HEK293T (cell line): ENCODE results near the gene APBA1.

Source experiments
- CTCF ChIA-PET: fragments of 350-600 bp; formaldehyde crosslinking; extraction: SDS; loops from one replicate; lab custom pipeline; 2021; ENCODE audit warnings: antibody characterized with exemption, inconsistent platforms; lab: Yijun Ruan, JAX
- POLR2A ChIA-PET: fragments of 350-600 bp; formaldehyde crosslinking; extraction: SDS; loops from one replicate; lab custom pipeline; 2020; ENCODE audit warnings: antibody characterized with exemption, inconsistent platforms; lab: Yijun Ruan, JAX
- DNase-seq: peaks from one replicate; pipeline ENCODE4 v3.0.0; 2012; ENCODE audit warnings: mixed read lengths; ENCODE audit errors: extremely low spot score
- ARNT ChIP-seq: fragments of 450-650 bp; IDR thresholded peaks from 2 replicates; pipeline ENCODE4 v1.6.1; 2017; ENCODE audit warnings: mild to moderate bottlenecking
- BHLHE40 ChIP-seq: fragments of 450-650 bp; IDR thresholded peaks from 2 replicates; pipeline ENCODE4 v1.6.1; 2016; ENCODE audit warnings: mild to moderate bottlenecking, moderate library complexity, borderline replicate concordance
- CTBP1 ChIP-seq: fragments of 450-650 bp; IDR thresholded peaks from 2 replicates; pipeline ENCODE4 v1.6.1; 2016; ENCODE audit warnings: borderline replicate concordance
- ELF4 ChIP-seq: fragments of 450-650 bp; IDR thresholded peaks from 2 replicates; pipeline ENCODE4 v1.6.1; 2017; ENCODE audit warnings: antibody characterized with exemption
- FOXA1 ChIP-seq: fragments of 450-650 bp; IDR thresholded peaks from 2 replicates; pipeline ENCODE4 v1.6.1; 2016; ENCODE audit warnings: mild to moderate bottlenecking
- FOXK2 ChIP-seq: fragments of 450-650 bp; IDR thresholded peaks from 2 replicates; pipeline ENCODE4 v1.6.1; 2016; ENCODE audit warnings: mild to moderate bottlenecking
- FOXM1 ChIP-seq: fragments of 450-650 bp; IDR thresholded peaks from 2 replicates; pipeline ENCODE4 v1.6.1; 2017; ENCODE audit warnings: mild to moderate bottlenecking, borderline replicate concordance
- HDGF ChIP-seq: fragments of 450-650 bp; IDR thresholded peaks from 2 replicates; pipeline ENCODE4 v1.6.1; 2017; ENCODE audit warnings: antibody characterized with exemption, borderline replicate concordance
- L3MBTL2 ChIP-seq: fragments of 450-650 bp; conservative IDR thresholded peaks from 2 replicates; pipeline ENCODE4 v1.6.1; 2016; ENCODE audit warnings: mild to moderate bottlenecking
- LEF1 ChIP-seq: fragments of 450-650 bp; IDR thresholded peaks from 2 replicates; pipeline ENCODE4 v1.6.1; 2017; ENCODE audit warnings: mild to moderate bottlenecking, borderline replicate concordance
- NFRKB ChIP-seq: fragments of 450-650 bp; IDR thresholded peaks from 2 replicates; pipeline ENCODE4 v1.6.1; 2016; ENCODE audit warnings: mild to moderate bottlenecking, moderate library complexity
- SP1 ChIP-seq: fragments of 450-650 bp; IDR thresholded peaks from 2 replicates; pipeline ENCODE4 v1.6.1; 2017
- SUZ12 ChIP-seq: fragments of 450-650 bp; IDR thresholded peaks from 2 replicates; pipeline ENCODE4 v1.6.1; 2016; ENCODE audit warnings: mild to moderate bottlenecking
- TARDBP ChIP-seq: fragments of 450-650 bp; IDR thresholded peaks from 2 replicates; pipeline ENCODE4 v1.6.1; 2016
- ZNF384 ChIP-seq: fragments of 450-650 bp; IDR thresholded peaks from 2 replicates; pipeline ENCODE4 v1.6.1; 2016
- TF ChIP-seq, protein P1 (sequence below): fragments of 450-650 bp; IDR thresholded peaks from 2 replicates; pipeline ENCODE4 v1.6.1; 2016

APBA1 gene

DNA sequence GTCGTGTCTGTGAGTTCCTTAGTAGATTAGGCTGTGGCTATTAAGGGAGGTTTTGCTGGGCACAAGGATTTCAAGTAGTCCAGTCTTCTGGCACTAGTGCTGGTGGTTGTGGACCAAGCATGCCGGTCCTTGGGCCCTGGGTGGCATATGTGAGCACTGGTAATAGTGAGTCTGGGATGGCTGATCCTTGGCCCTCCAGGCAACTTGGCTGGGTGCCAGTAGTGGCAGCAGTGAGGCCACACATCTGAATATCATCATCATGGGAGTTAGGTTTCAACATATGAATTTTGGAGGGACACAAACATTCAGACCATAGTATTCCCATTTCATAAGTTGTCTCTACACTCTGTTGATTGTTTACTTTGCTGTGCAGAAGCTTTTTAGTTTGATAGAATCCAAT, 25.3 kb upstream of the APBA1 start:
- POLR2A ChIA-PET = no interaction called here
- CTCF ChIA-PET = no interaction called here
- no peak for DNase-seq
- TF ChIP-seq ZNF384 = no peak

DNA sequence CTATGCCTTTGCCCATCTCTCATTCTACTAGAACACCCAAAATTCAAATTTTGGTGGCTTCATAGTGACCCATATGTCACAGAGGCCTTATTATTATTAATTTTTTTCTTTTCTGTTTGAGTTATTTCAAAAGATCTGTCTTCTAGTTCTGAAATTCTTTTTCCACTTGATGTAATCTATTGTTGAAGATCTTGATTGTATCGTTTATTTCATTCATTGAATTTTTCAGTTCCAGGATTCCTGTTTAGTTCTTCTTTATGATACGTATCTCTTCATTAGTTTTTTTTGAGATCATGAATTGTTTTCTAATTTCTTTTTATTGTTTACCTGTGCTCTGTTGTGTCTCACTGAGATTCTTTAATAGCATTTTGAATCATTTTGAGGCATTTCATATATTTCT, 24.6 kb upstream of the APBA1 start:
- TF ChIP-seq LEF1 (no peak), FOXA1 (no peak), CTBP1 (no peak), ARNT (no peak), NFRKB (no peak), FOXK2 (no peak), FOXM1 (no peak), L3MBTL2 (no peak), TARDBP (no peak), SP1 (no peak), HDGF (no peak)
- TF ChIP-seq, protein P1, sequence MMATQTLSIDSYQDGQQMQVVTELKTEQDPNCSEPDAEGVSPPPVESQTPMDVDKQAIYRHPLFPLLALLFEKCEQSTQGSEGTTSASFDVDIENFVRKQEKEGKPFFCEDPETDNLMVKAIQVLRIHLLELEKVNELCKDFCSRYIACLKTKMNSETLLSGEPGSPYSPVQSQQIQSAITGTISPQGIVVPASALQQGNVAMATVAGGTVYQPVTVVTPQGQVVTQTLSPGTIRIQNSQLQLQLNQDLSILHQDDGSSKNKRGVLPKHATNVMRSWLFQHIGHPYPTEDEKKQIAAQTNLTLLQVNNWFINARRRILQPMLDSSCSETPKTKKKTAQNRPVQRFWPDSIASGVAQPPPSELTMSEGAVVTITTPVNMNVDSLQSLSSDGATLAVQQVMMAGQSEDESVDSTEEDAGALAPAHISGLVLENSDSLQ = no peak
- POLR2A ChIA-PET = no interaction called here
- CTCF ChIA-PET = no interaction called here
- DNase-seq = no peak

DNA sequence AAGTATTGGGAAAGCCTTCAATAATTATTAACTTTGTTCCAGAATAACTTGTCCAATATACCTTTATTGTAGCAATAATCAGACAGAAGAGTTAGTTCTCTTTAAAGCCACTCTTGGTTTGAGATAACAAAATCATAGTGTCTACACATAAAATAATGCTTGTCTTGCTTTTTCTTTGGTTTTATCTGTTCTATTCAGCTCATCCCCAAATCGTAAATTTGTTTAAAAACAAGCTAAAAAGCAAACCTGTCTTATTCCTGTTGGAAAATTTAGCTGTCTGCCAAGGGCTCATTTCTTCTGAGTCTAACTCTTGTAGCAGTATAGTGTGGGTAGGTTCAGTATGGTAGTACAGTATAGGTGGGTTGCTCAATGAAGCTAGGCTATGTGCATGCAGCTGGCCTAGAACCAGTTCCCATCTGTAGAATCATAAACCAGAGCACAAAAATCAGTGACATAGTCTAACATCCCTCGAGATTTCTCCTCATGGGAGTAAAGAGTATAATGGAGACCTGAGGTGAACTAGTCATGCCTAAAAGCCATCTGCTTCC, 17.9 kb upstream of the APBA1 start:
- TF ChIP-seq LEF1 (no peak), CTBP1 (no peak), NFRKB (no peak), BHLHE40 (no peak), ARNT (no peak), ELF4 (no peak), L3MBTL2 (no peak), FOXA1 (no peak), ZNF384 (no peak)
- ChIA-PET CTCF (no interaction called here), POLR2A (no interaction called here)
- DNase-seq = no peak

DNA sequence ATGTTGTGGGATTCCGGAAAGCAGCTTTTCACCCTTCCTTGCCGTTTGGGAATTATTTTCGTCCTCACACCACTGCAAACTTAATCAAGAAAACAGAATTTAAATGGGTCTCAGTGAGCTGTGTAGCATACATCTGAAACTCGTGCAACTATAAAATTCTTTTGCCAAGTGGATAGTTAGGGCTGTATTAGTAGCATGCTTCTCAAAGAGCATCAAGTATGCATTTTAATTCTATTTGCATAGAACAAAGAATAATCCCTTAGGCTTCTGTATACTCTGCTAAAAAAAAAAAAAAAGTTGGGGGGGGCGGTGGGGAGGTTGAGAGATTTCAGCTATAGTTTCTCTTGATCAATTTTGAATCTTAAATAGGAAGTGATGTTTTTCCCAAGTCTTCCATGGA, 11.8 kb upstream of the APBA1 start:
- DNase-seq = no peak
- ChIA-PET POLR2A (no interaction called here), CTCF (interaction anchor here (0.6 kb wide), 1 partner anchor 9 kb away, joined by 4 read pairs; no protein-coding TSS in a partner anchor)
- TF ChIP-seq CTBP1 = no peak
- no peak for TF ChIP-seq SP1
- TF ChIP-seq FOXK2 = no peak
- no peak for TF ChIP-seq ARNT
- no peak for TF ChIP-seq BHLHE40
- no peak for TF ChIP-seq HDGF
- TF ChIP-seq LEF1 = no peak
- no peak for TF ChIP-seq ZNF384
- TF ChIP-seq ELF4 = no peak
- TF ChIP-seq TARDBP = no peak
- TF ChIP-seq FOXM1 = no peak

DNA sequence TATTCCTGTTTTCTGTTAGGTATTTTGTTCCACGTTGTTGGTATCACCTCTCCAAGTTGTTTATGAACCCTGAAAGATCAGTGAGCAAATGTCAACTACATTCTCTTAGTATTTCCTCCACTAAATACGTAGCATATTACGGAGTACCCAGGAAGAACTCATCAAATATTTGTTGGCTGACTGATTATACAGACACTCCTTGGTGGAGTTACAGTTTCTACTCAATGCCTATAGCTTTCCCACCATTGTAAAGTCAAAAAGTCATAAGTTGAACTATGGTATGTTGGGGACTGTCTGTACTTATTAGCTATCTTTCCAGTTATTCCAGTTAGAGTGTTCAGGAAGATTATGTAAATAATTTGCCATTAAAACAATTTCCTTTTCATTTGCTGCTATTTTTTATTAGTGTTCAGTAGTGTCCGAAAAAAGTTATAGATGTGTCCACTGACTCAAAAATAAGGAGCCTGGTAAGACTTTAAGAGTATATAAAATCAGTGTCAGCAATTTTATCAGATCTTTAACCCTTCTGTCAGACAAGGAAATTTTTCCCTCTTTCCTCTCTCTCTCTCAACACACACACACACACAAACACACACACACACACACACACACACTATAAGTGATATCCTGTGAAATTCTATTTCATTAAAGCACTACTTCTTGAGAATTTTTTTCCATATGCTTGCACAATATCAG, 6.8 kb upstream of the APBA1 start:
- DNase-seq = no peak
- ChIA-PET POLR2A (no interaction called here), CTCF (no interaction called here)
- TF ChIP-seq LEF1 = no peak
- no peak for TF ChIP-seq BHLHE40
- TF ChIP-seq ARNT = no peak
- no peak for TF ChIP-seq FOXK2
- TF ChIP-seq, protein P1 = no peak
- TF ChIP-seq TARDBP = no peak
- TF ChIP-seq ZNF384 = no peak
- TF ChIP-seq CTBP1 = no peak
- TF ChIP-seq NFRKB = no peak

DNA sequence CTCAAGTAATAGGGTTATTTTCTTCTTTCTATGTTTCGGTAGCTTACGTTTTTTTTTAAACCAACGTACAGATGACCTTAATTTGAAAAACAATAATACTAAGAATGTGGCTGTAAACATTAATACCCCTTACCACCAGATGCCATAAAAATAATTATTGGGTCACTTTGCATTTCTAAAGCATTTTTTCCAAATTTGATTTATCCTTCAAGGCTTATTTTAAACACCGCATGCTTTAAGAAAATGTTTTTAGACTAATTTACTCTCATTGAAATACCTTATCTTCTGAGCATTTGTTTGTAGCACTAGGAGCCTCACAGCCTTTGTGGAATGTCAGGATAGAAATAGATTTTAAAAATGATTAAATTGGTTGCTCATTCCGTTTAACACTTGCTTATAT, 5.8 kb upstream of the APBA1 start:
- no peak for DNase-seq
- POLR2A ChIA-PET = no interaction called here
- TF ChIP-seq ELF4 (no peak), ZNF384 (no peak), BHLHE40 (no peak), LEF1 (no peak), SUZ12 (no peak), FOXK2 (no peak), ARNT (no peak), NFRKB (no peak), L3MBTL2 (no peak), SP1 (no peak), FOXA1 (no peak), CTBP1 (no peak)
- CTCF ChIA-PET = no interaction called here

DNA sequence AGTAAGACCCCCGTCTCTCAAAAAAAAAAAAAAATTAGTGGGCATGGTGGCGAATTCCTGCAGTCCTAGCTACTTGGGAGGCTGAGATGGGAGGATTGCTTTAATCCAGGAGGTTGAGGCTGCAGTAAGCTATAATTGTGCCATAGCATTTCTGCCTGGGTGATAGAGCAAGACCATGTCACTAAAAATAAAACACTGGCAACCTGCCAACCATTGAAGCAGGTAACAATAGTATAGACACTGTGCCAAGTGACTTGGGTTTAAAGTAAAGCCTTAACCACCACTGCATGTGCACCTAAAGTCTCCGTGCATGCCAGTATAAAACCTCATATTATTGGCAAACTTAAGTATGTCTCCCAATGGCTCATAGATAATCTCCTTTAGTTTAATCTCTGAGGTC, 3.4 kb upstream of the APBA1 start:
- DNase-seq = no peak
- TF ChIP-seq ELF4 = no peak
- ChIA-PET POLR2A (no interaction called here), CTCF (no interaction called here)
